HG03565 (cell line): ENCODE measurements around the gene TMEFF1.

Experiments
- ATAC-seq: cut with Tn5 transposase; IDR thresholded peaks from one replicate; pipeline ENCODE4 v1.9.1; 2021; ENCODE audit warnings: mild to moderate bottlenecking, moderate library complexity; ENCODE audit not compliant: unreplicated experiment

TMEFF1 gene

DNA sequence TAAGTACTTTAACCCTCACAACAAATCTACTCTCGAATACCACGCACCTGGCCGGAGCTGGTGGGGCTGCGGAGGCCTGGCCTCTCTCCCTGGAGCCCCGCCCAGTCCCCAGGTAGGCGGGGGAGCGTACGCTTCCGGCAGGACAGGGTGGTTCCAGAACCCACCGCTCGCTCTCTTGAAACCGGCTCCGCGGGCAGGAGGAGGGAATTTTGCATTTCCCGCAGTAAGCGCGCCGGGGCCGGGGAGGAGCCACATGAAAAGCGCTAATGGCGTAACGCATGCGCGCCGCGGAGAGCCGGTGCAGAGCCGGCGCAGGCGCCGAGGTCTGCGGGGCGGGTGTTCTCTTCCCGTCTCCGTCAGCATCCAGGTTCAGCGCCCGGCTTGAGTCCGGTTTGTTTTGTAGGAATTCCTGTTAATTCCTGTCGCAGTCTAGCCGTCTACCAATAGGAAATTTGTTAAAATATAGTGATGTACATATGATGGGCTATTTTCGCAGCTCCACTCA, 125.7 kb downstream of the TMEFF1 start:
- ATAC-seq: peak; percentile 70

DNA sequence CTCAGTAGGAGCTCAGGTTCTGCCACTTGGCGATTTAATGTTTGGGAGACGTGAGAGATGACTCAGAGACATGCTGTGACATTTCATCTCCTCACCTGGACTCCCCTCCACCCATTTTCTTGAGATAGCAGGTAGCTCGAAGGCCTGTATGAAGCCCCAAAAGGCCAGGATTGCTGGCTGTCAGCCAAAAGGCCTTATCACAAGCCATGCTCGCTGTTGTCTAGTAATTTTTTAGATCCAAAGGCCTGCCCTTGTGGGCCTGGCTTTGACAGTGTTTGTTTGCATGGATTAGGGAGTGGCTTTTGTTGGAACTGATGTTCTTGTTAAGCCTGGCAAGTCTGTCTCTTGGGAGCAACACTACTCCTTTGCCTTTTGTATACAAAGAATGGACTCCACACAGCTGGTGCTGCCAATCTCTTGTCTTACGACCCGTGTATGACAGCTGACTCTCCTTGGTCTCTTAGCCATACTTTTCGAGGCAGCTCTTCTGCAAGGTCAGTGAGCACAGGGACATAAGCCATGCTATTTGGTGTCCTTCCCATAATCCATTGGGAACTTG, 127.7 kb downstream of the TMEFF1 start:
- no peak for ATAC-seq

GRCh38 chr9:100601216-100601615, 128.3 kb downstream of the TMEFF1 start:
- ATAC-seq: peak; percentile 49

- no peak for ATAC-seq
These were observed 129.4 kb downstream of the TMEFF1 start for GRCh38 chr9:100602342-100602801.

- no peak for ATAC-seq
These were observed 132.5 kb downstream of the TMEFF1 start for GRCh38 chr9:100605405-100605804.

GRCh38 chr9:100619194-100619593, 146.2 kb downstream of the TMEFF1 start:
- no peak for ATAC-seq

DNA sequence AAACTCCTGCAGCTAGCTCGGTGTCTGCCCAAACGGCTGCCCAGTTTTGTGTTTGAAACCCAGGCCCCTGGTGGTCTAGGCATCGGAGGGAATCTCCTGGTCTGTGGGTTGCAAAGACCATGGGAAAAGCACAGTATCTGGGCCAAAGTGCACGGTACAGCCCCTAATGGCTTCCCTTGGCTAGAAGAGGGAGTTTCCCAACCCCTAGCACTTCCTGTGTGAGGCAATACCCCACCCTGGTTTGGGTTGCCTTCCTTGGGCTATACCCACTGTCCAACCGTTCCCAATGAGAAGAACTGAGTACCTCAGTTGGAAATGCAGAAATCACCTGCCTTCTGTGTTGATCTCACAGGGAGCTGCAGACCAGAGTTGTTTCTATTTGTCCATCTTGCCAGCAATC, 146.7 kb downstream of the TMEFF1 start:
- ATAC-seq: no peak

DNA sequence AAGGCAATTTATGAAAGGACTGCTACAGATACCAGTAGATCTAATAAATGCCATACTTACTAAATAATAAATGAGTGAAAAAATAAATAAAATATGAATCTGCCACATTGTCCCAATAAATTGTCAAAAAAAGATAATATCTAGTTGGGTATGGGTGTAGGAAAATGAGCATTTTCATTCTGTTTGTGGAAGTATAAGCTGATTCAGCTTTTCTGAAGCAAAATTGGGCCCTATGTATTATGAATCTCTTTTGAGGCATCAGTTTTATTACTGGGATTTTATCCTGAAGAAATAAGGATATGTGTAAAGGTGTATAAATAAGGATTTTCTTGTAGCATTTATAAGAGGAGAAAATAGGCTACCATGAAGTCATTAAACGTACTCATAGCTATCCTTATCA, 151.0 kb downstream of the TMEFF1 start:
- ATAC-seq: no peak

GRCh38 chr9:100626949-100627348, 154.0 kb downstream of the TMEFF1 start:
- ATAC-seq: no peak
